D341Med (cell line): ENCODE data around the gene RAPGEF2.
"Not testable (repeated sequence)": the region's sequence is repeated elsewhere in the genome, so short reads cannot be mapped to it uniquely, and the experiment has no call there.

Experiments
- DNase-seq: peaks from one replicate; pipeline ENCODE4 v3.0.0; 2012; ENCODE audit warnings: low spot score

RAPGEF2 gene

DNA sequence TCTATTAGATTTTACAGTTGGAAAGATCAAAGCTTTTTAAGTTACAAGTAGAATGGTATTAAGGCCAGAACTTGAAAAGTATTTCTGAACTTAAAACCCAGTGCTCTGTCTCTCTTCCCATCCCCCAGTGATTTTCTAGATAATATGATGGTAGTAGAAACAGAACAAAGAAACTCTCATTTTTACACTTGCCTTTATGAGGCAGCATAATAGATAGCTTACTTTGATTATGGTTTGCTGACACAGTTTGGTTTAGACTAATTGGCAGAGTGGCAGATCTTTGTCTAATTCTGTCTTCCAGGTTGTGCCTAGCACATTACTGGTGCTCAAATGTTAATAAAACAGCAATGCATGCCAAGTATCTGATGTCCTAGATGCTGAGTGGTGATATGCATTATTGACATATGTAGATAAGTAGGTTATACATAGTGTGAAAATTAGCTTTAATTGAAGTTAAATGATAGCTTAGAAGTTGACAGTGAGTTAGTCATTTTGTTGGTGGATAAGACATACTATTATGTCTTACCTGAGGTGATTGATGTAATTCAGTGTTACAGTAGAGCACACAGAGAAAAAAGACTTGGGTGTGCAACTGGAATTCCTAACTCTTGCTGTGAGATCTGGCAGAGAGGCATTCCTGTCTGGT is 4.3 kb upstream of the RAPGEF2 start:
- no peak for DNase-seq

DNA sequence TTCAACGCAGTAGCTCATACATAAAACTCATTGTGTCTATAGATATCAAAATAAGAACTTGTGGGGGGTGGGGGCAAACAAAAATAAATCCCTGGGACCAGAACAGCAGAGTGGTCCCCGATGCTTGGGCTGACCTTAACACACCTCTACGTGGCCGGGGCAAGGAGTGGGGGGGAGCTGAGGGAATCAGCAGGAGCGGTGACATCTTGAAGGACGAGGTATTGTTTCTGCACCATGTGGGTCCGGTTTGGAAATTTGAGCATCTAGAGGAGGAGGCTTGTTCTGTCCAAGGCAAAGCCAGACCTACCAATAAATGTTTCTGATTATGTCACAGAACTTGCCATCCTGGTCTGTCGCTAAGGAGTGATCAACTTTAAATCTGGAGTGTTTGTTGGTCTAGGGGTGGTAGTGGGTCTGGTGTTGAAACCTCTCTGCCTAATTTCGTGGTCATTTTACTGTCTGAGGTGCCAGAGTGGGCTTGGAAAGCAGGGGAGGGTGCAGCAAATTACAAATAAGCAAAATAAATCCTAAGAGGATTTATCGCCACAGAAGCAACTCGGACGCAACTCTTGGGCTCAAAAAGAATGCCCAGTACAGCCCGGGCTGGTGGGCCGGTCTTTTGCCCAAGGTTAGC is 774 bp upstream of the RAPGEF2 start:
- DNase-seq, result peak; percentile 36

DNA sequence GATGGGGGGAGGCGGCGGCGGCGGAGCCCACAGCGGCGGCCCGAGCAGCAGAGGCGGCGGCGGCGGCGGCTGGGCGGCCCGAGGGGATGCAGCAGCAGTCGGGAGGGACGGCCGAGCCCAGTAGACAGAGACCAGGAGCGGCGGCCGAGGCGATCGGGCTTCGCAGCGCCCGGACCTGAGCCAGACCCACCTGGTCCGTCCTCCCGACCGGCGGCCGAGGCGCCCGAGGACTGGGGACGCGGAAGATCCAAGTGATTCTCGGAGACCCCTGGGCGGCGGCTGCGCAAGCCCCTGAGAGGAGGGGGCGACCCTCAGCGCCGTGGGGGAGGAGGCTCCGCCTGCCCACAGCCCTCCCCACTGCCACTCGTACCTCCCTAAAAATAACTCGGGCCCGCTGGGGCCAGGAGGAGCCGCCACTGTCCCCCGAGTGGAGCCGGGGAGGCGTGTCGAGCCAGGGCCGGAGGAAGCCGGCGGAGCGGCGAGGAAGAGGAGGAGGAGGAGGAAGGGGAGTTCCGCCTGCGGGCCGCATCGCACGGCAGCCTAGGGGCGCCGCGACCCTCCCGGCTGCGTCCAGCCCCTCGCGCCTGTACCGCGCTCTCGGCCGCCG is 608 bp downstream of the RAPGEF2 start:
- peak; percentile 81 for DNase-seq

DNA sequence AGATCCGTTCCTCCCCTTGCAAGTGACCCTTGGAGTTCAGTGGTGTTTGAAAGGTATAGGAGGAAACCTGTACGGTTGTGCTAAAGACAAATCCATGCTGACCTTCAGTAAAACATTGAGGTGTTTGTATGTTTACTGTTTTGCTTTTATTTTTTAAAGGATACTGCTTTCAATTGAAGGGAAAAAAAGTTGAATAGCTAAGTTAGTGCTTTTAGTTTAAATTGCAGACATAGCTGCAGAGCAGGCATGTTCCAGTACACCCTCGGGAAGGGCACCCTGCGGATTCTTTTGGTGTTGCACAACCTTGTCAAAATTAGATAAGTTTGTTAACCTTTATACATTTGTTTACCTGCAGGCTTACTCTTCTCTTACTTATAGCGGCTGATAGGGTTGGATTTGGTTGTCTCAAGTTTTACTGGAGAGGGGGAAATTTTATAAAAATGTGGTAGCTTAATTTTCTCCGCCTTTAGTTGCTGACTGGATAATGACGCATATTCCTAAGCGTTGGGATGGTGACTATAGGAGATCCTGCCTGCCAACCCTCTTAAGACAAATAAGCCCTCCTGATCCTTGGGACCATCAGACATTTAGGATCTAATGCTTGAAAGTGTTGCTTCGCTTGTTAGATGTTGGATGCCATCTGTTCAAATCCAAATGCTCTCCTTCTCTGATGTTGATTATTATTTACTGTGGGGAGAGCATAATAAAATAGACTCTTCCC is 2.0 kb downstream of the RAPGEF2 start:
- DNase-seq, result peak; percentile 37

DNA sequence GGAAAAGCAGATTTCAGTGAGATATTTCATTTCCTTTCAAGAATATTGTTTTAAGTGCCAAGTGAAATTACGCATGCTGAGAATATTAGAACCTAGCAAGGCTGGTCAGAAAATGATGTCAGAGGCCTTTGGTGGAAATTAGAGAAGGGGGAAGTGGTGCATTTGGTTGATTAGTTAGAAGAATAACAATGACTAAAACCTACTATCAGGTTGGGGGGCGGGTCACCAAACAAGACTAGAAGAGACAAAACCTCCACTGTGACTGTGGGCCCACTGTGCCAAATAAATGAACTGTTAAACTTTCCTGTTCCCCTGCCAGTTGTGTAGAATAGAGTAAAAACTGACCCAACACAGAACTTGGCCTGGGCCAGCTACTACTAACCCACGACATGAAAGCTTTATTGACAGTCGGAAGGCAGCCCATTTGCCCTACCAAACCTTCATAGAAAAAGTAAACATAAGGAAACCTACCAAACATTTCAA is 2.9 kb downstream of the RAPGEF2 start:
- no peak for DNase-seq

DNA sequence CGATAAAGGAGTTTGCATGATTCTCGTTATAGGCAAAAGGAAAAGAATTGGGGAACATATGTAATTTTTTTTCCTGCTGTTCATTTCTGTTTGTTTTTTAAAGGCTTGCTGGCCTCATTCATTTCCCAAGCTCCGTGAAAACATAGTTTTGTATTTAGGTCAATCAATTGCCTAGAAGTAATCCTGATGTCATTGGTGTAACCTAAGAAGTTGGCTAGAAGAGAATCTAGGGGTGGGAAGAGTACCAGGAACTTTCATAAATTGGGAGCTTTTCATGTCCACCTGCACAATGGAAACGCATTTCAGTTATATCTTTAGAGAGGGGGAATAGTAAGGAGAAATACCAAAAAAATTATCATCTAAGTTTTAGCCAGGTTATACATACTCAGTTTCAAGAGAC is 3.8 kb downstream of the RAPGEF2 start:
- DNase-seq, result no peak

DNA sequence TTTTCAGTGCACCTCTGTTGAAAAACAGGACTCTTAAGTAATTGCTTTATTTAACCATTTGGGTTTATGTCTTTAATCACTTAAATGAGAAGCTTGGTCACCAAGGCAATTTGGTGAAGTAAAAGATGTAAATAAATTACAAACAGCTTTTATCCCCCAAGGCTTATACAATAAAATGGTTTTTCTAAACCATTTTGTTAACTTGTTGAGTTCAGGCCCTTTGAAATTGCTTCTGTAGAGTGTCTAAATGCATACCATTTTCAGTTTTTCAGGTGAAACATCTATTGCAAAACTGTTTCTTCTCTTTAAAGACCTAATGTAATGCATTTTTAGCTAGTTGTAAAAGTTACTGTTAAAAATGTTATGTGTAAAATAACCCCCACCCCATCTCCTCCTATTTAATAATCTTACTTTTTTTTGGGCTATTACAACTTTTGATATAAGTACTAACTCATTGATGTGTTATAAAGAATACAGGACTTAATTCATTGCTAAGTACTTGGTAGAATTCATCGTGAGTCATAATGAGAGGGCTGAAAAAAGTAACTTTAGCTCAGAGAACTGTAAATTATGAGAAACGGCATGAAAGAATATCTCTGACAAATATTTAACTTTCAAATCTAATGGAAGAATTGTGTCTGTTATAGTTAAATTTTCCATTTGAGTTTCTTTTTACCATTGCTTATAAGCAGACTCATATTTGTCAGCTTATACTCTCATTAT is 4.5 kb downstream of the RAPGEF2 start:
- no peak for DNase-seq

DNA sequence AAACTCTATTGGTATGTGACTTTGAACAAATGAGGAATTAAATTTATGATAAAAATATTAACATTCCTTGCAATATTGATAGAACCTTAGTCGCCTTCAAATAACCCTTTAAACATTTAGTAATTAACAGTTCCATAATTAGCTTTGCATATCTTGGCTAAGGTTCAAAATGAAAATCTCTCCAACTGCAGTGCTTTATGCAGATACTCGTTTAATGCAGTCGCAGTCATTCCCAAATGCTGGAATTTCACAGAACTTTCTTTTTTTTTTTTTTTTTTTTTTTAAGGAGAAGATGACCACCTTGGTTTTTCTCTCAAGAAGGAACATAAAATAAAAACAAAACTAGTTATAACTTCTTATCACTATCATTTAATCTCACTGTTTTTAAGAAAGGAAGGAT is 5.2 kb downstream of the RAPGEF2 start:
- DNase-seq, result no peak

DNA sequence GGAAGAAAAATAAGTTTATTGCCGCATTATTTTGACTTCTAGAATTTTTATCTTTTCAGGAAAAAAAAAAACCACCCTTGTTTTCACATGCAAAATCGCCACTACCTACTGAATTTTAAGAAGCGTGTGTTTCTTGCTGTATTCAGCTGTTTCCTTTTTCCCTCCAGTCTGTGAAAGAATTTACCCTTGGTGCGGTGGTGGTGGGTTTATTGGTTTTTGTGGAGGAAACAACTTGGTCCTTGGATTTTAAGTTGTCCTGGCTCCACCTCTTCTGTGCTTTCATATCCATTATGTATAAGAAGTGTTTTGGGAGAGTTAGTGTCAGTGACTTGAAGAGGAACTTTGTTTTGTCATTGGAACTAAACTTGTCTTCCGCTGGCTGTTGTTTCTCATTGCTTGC is 8.1 kb downstream of the RAPGEF2 start:
- DNase-seq, result no peak

DNA sequence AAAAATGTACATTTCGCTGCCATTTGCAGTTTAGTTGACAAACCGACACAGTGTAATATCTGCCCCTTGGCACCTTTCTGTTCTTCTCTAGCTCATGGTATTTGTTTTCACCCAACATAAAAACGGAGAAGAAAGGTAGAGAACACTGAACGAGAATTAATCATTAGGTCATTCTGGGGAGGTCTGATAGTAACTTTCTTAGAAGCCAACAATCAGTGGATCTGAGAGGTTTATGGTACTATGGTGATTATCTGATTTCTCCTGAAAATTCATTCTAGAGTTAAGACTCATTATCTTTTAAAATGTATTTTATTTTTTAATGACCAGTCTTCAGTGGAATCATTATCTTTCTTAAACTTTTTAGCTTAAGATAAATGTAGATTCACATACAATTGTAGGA is 8.5 kb downstream of the RAPGEF2 start:
- no peak for DNase-seq

DNA sequence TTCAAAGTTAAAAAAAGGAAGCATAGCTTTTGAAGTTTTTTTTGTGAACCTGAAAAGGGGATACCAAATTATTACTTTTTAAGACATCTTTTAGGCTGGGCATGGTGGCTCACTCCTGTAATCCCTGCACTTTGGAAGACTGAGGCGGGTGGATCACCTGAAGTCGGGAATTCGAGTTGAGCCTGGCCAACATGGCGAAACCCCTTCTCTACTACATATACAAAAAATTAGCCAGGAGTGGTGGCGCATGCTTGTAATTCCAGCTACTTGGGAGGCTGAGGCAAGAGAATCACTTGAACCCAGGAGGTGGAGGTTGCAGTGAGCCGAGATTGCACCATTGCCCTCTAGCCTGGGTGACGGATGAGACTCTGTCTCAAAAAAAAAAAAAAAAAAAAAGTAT is 10.5 kb downstream of the RAPGEF2 start:
- DNase-seq, result not testable (repeated sequence)

DNA sequence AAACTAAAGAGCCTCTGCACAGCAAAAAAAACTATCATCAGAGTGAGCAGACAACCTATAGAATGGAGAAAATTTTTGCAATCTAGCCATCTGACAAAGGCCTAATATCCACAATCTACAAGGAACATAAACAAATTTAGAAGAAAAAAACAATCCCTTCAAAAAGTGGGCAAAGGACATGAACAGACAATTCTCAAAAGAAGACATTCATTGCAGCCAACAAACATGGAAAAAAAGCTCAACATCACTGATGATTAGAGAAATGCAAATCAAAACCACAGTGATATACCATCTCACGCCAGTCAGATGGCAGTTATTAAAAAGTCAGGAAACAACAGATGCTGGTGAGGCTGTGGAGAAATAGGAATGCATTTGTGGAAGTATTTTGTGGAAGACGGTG is 13.2 kb downstream of the RAPGEF2 start:
- not testable (repeated sequence) for DNase-seq

DNA sequence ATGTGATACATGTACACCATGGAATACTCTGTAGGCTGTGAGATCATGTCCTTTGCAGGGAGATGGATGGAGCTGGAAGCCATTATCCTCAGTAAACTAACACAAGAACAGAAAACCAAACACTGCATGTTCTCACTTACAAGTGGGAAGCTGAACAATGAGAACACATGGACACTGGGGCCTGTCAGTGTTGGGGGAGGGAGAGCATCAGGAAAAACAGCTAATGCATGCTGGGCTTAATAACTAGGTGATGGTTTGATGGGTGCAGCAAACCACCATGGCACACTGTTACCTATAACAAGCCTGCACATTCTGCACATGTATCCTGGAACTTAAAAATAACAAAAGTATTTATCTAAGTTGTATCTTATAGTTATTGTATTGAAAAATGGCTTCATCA is 13.8 kb downstream of the RAPGEF2 start:
- DNase-seq, result not testable (repeated sequence)

DNA sequence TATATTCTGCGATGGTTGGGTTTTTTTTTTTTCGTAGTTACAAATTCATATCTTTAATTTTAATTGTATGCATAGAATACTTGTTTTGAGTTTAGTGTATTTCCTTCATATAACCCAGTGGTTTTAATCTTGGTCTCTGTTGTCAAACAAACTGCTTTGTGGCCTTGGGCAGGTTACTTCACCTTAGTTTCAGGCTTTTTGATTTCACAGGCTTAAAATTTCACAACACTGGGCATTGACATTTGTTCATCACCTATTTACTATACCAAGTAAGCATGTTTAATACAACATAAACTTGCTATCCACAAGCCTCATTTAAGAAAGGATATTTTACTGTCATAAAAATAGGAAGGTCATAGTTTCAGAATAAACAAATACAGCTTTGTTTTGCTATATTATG is 14.7 kb downstream of the RAPGEF2 start:
- no peak for DNase-seq

DNA sequence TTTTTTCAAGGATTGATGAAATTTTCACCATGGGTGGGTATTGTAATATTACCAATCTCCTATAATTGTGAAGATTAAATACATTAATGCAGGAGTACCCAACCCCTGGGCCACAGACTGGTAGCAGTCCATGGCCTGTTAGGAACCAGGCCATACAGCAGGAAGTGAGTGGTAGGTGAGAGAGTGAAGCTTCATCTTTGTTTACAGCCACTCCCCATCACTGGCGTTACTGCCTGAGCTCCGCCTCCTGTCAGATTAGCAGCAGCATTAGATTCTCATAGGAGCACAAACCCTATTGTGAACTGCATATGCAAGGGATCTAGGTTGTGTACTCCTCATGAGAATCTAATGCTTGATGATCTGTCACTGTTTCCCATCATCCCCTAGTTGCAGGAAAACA is 15.1 kb downstream of the RAPGEF2 start:
- no peak for DNase-seq

DNA sequence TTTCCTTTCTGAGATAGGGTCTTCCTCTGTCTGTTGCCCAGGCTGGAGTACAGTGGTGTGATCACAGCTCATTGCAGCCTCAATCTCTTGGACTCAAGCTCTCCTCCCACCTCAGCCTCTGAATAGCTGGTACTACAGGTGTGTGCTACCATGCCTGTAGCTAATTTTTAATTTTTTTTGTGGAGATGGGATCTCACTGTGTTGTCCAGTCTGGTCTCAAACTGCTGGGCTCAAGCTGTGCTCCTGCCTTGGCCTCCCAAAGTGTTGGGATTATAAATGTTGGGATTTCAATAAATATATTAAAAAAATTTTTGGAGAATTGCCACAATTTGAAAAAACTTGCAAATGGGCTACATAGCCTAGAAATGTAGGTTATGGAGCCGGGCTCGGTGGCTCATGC is 18.5 kb downstream of the RAPGEF2 start:
- DNase-seq, result no peak

DNA sequence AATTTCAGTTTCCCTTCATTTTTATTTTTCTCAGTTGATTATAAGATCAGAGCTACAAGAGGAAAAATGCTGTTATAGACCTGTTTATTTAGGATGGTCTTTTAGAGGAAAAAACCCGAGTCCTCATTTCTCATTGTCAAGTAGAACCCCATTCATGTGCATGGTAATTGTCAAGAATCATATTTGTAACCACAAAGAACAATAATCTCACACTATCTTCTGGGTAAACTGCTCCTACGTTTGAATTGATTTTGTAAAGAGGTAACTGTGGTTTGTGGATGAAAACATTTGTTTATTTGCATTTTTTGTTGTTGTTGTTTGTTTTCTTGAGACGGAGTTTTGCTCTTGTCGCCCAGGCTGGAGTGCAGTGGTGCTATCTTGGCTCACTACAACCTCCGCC is 23.8 kb downstream of the RAPGEF2 start:
- no peak for DNase-seq

DNA sequence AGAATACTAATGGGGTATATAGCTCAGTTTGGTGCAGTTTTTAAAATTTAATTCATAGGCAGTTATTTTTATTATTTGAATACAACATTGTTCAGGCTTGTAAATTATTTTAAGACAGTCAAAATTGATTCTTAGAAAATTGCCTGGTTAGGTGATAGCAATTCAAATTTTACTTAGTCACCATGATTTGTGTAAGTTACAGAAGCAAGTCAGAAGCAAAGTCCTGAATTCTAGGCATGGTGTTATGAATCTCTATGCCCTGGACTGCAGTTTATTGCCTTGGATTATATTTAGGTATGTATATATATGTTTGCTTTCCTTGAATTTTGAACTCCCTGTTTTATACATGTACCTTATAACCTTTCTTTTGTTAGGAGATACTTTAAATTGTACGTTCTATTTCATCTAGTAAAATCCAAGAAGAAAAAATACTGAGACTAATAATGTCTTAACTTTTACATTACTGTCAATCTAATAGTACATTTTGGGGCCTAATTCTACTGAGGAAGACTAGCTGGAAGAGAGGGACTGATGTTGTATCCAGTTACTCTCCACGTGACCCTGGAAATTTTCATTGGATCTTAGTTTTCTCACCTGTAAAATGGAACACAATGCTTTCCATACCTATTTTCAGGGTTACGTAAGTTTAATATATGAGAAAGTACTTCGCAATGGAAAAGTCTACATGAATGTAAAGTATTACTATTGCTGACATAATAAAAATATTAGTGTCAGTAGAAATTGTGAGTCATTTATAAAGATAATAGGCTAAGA is 25.1 kb downstream of the RAPGEF2 start:
- DNase-seq, result no peak

DNA sequence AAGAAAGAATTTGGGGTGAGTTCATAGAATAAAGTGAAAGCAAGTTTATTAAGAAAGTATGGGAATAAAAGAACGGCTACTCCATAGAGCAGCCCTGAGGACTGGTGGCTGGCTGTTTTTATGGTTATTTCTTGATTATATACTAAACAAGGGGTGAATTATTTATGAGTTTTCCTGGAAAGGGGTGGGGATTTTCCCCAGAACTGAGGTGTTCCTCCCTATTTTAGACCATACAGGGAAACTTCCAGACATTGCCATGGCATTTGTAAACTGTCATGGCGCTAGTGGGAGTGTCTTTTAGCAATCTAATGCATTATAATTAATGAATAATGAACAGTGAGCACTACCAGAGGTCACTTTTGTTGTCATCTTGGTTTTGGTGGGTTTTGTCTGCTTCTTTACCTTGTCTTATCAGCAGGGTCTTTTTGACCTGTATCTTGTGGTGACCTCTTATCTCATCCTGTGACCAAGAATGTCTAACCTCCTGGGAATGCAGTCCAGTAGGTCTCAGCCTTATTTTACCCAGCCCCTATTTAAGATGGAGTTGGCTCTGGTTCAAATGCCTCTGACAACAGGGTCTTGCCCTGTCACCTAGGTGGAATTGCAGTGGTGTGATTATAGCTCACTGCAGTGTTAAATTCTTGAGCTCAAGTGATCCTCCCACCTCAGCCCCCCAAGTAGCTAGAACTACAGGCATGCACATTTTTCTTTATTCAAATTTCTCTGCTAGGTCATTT is 27.1 kb downstream of the RAPGEF2 start:
- DNase-seq, result no peak

DNA sequence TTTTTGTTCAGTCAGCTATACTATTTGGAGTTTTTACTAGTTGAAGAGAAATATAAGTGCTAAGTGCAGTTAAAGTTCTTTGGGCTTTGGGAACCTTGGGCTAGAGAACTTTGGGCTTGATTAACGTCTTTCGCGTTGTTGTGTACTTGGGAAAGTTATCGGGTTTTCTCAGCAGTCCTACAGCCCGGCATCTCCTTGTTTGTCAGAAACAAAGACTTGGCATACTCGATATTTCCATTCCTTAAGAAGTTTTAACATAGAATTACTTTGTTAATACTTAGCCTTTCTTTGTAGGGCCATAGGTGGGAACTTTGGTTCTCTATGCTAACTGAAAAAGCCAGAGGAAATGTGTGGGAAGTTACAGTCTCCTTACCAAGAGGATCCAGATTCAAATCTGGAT is 28.7 kb downstream of the RAPGEF2 start:
- no peak for DNase-seq

DNA sequence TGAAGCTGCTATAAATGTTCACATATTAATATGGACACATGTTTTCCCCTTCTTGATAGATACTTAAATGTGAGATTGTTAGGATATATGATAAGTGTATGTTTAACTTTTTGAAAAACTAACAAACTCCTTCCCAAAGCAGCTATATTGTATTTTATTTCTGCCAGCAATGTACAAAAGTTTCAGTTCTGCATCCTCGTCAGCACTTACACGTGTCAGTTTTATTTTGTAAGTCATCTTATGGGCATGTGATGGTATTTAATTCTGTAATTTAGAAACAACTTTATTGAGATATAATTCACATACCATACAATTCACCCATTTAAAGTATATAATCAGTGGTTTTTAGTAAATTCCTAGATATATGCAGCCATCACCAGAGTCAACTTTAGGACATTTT is 31.6 kb downstream of the RAPGEF2 start:
- DNase-seq, result no peak
